Stimulated activated naive CD4-positive, alpha-beta T cell treated with Interleukin-2 at 50 U/mL for 16 hours (primary cell): ENCODE results near the gene PPP2R2D.
A peak's percentile ranks its signal among the peaks of the same experiment; 100 is the strongest.
"Not testable (repeated sequence)": the region's sequence is repeated elsewhere in the genome, so short reads cannot be mapped to it uniquely, and the experiment has no call there.

Experiments used
- DNase-seq: peaks from one replicate; lab custom pipeline; 2025; lab: John Stamatoyannopoulos, UW

The PPP2R2D gene

DNA sequence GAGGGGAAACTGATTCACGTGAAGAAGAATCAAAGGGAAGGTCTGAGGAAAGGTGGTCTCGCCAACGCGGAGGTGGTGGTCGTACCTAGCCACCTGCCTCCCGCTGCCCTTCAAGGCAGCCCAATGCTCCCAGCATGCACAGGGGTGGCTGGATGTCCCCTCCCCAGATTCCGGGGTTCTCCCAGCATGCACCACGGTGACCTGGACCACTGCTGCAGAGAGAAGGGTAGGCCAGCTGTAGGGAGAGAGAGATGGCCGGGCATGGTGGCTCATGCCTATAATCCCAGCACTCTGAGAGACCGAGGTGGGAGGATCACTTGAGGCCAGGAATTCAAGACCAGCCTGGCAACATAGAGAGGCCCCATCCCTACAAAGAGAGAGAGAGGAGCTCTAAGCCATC lies 32.4 kb upstream of the PPP2R2D start:
- DNase-seq, result no peak

- DNase-seq, result no peak
These were observed 31.5 kb upstream of the PPP2R2D start for GRCh38 chr10:131869344-131869743.

- DNase-seq, result no peak
These were observed 30.4 kb upstream of the PPP2R2D start for GRCh38 chr10:131870411-131870810.

DNA sequence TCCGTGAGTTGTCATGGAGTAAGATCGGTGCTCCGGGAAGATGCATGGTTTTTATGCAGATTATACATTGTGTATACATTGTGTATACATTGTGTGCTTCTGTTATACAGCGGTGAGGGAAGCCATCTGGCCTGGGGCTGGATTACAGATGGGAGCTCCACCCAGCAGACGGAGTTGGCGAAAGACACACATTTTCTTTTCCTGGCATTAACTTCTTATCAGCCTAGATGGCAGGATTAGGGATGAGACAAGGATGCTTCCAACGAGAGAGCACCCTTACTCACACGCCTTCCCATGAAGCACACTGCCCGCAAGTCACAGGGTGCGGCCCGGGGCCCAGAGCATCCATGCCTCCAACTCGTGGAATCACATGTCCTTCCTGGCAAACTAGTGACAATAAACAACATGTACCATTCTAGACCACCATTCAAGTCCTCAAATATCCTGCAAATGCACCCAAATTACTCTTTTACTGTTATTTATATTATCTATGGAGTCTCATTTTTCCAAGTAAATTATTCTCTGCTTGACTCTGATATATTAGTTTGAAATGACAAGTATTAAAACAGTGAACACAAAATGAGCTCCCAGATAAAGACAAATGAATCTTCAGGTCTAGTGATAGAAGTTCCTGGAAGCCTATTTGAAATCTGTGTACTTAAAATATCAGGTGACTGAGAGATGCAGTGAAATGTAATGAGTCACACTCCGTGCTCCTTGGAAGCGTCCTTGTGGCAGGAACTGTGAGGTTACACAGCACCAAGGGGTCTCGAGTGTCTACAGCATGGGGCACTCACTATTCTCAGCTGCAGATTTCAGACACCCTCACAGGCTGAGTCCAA lies 29.8 kb upstream of the PPP2R2D start:
- DNase-seq, result no peak

GRCh38 chr10:131871673-131872005 lies 29.2 kb upstream of the PPP2R2D start:
- DNase-seq, result no peak

DNA sequence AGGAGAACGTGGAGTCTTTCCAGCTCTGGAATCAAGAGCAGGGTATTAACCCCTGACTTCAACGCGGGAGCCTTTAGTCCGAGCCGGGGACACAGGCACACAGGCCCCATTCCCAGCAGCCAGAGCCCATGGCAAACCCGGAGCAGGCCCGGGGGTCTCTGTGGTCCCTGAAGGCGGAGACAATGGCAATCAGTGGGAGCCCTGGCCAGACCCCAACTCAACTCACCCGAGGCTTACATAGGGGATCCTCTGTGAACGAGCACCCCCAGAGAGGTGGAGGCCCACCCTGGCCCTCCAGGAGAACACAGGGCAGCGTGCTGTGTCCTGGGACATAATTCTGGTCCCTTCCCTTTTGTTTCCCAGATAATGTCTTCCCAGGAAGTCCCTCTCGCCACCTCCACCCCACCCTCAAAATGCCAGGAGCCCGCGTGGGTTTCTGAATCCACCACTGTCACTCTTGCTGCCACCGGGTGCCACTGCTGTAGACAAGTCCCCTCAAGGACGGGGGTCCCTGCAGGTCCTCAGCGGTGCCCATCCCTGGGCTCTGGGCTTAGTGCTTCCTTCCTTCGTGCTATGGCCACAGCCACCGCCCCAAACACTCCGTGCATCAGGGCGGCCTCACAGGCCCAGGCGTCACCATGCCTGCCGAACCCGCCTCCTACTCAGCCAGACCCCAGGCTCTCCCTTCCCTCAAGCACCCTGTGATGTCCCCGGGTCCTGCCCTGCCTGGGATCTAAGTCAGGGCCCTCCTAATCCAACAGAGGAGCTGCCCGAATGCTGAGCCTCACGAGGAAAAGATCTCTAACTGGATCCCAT lies 28.6 kb upstream of the PPP2R2D start:
- DNase-seq, result no peak

- no peak for DNase-seq
These were observed 27.9 kb upstream of the PPP2R2D start for GRCh38 chr10:131872827-131873375.

GRCh38 chr10:131874991-131875451 lies 25.8 kb upstream of the PPP2R2D start:
- DNase-seq, result peak; percentile 11

DNA sequence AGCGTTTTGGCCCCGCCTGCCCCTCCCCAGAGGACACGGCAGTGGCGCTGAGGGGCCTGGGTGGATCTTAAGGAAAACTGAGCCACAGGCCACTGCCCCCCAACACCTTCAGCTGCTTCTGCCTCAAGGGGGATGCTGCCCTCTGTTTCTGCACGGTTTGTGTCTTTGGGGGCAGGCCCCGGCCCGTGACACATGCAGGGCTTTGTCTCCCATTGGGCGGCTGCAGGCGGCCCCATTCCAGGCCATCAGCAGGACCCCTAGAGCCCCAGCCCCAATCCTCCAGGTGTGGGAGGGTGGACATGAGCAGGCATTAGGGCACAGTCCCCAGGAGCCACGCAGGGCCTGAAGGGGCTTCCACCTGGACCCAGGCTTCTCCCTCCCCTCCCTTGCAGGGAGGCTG lies 25.3 kb upstream of the PPP2R2D start:
- DNase-seq, result no peak

DNA sequence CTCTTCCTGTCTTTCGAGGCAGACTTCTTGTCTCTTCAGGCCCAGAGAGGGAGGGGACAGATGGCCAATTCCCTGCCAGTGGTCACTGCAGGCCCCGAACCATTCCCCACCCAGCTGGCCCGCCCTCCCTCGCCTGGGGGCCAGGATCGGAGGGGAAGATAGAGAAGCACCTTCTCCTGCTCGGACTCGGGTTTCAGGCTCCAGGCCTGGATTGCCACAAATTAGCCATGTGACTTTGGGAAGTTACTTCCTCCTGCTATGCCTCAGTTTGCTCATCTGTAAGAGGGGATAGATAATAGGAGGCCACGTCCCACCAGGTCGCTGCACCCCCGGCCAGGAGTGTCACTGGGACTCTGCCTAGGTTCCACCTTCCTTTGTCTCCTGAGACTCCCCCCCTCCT lies 24.8 kb upstream of the PPP2R2D start:
- no peak for DNase-seq

DNA sequence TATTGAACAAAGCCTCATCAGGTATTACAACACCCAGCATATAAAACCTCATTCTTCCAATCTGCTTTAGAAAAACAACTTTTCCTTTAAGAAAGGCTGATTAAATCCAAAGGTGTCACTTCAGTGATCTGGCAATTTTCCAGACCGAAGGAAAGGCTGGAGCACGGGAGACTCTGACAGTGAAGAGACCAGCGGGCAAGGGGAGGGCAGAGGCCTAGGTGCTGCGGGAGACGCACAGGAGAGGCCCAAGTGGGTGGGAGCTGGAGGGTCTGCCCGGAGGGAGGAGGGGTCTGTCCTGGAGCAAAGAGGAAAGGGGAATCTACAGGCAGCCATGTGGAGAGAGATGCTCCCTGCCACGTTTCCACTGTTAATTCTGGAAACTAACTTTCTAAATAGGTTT lies 24.3 kb upstream of the PPP2R2D start:
- no peak for DNase-seq

DNA sequence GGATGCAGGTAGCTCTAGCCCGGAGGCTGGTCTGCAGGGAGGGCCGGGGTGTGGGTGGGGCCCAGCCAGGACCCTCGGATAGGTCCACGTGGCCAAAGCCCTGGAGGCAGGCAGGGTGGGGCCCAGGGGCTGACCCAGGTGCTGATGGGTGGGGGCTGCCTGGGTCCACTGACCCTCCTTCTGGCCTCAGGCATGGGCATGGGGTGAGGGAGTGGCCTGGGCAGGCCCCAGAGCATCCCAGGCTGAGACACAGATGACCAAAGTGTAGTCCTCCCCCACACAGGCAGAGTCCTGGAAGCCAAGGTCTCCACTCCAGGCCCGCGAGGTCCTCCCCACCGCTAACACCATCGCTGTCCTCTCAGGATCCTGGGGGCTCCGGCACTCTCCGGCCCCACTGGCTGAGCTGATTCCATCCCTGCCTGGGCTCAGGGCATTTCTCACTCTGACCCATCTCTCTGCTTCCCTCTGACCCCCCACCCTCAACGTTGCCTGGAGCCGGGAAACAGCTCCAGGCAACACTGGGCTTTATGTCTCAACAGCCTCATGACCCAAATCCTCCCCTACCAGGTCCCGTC lies 20.7 kb upstream of the PPP2R2D start:
- no peak for DNase-seq

DNA sequence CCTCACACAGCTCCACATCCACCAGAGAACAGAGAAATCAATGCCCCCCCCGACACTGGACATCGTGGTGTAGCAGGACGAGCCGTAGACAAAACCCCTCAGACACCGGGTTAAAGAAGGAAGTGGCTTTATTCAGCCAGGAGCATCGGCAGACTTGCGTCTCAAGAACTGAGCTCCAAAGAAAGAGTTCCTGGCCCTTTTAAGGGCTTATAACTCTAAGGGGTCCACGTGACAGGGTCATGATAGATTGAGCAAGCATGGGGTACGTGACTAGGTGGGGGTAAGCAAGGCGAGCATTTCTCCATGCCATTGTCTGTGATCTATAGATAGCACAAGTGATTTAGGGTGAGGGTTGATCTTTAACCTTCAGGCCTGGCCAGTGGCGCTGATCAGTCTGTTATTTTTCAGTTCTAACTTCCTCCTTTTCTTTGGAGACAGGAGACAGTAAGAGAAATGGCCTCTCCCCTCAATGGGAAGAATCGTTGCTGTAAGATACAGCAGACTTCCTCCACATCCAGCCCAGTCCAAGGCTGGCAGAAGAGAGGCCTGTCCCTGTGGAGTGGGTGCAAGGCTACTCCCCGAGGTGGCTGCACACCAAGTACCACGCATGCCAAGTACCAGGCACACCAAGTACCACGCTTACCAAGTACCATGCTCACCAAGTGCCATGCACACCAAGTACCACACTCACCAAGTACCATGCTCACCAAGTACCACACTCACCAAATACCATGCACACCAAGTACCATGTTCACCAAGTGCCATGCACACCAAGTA lies 19.5 kb upstream of the PPP2R2D start:
- no peak for DNase-seq

DNA sequence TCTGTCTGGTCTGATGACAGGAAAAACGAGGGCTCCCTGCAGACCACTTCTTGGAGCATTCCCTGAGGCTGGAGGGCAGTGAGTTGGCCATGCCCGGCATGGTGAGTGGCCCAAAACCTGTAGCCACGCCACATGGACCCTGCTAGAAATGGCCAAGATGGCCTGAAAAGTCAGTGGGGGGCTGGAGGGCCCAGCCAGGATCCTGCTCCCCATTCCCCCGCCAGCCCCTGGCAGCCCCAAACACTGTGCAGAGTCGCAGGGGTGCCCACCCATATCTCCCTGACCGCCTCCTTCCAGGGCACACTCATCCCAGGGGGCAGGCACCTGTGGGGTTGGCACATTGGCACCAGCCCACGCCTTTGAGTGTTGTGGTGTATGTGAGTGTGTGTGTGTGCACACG lies 18.7 kb upstream of the PPP2R2D start:
- DNase-seq, result no peak

DNA sequence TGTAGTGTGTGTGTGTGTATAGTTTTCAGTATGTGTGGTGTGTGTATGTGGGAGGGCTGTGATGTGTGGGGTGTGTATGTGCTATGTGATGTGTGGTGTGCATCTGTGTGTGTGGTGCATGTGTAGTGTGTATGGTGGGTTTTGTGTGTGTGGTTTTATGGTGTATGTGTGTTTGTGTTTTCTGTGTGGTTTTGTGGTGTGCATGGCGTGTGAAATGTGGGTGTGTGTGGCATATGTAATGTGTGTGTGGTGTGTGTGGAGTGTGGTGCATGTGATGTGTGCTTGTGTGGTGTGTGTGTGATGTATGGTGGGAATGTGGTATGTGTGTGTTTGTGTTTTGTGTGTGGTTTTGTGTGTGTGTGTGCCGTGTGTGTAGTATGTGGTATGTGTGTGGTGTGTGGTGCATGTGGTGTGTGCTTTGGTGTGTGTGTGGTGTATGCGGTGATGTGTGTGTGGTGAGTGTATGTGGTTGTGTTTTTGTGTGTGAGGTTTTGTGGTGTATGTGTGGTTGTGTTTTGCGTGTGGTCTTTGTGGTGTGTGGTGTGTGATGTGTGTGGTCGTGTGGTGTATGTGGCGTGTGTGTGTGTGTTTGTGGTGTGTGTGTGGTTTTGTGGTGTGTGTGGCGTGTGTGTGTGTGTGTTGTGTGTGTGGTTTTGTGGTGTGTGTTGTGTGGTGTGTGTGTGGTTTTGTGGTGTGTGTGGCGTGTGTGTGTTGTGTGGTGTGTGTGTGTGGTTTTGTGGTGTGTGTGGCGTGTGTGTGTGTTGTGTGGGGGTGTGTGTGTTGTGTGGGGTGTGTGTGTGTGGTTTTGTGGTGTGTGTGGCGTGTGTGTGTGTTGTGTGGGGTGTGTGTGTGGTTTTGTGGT lies 18.0 kb upstream of the PPP2R2D start:
- DNase-seq, result no peak

DNA sequence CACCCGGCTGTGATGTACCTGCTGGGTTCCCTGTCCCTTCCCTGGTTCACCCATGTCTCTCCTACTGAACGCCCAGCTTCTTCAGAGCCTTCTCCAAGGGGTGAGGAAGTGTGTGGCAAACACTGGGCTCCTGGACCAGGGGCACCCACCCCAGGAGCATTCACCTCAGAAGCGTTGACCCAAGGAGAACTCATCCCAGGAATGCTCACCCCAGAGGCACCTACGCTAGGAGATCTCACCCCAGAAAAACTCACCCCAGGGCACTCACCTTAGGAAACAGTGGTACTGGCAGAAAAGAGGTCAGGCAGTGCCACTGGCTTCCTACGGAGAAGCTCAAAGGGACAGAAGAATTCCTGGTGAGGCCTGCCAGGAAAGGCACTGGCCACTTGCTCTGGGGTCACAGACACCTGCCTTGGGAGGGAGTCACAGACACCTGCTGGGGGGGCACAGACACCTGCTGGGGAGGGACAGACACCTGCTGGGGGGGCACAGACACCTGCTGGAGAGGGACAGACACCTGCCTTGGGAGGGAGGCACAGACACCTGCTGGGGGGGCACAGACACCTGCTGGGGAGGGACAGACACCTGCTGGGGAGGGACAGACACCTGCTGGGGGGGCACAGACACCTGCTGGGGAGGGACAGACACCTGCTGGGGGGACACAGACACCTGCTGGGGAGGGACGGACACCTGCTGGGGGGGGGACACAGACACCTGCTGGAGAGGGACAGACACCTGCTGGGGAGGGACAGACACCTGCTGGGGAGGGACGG lies 17.0 kb upstream of the PPP2R2D start:
- not testable (repeated sequence) for DNase-seq

DNA sequence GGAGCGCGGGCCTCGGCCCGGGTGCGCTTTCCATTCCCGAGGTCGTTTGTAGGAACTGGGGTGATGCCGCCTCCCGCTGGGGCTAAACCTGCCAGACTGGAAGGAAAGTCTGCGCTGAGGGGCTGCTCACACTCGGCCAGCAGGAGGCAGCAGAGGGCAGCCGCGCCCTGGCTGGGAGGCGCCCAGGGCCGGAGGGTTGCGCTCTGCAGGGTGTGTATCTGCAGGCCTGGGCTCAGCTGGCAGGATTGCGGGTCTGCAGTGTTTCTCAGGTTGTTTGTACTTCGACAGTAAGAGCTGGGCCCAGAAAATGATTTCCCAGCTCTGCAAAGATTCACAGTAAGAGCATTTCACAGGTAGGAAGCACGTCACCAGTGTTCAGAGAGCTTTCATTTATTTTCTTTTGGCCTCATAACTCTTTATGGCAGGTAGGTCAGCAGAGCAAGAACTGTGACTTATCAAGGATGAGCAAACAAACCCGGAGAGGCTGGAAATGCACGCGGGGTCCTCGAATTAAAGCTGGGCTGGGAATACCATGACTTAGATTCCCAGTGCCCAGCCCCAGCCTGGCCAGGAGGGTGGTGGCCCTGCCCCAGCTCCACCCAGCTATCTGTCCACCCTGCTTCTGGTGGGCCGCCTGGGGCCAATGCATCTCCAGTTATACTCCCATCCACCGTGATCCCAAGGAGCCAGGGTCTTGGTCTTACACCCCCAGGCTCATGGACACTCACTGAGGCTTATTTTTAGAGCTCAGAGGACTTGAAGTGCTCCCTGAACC lies 15.2 kb upstream of the PPP2R2D start:
- peak; percentile 71 for DNase-seq

DNA sequence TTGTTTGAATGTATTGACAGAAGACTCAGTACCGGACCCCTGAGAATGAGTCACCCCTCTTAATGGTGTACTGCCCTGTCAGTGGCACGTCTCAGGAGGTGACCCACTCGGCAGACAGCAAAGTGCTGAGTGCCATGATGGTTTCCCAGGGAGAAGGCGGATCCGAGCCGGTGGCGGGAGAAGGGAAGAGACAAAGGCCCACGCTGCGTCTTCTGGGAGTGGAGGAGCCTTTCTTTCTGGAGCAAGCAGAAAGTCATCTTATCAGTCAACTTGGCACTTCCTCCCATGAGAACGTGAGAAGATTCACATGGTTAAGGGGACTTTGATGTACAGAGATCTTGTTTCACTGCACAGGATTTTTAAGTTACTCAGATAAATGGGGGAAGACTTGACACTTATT lies 14.6 kb upstream of the PPP2R2D start:
- DNase-seq, result no peak

GRCh38 chr10:131888186-131888604 lies 12.6 kb upstream of the PPP2R2D start:
- no peak for DNase-seq
